GM19023 (cell line): ENCODE measurements around the gene CYB561D1.
"Not testable (repeated sequence)": the region's sequence is repeated elsewhere in the genome, so short reads cannot be mapped to it uniquely, and the experiment has no call there.

Experiments used
- ATAC-seq: cut with Tn5 transposase; IDR thresholded peaks from one replicate; pipeline ENCODE4 v1.9.1; 2021; ENCODE audit warnings: mild to moderate bottlenecking, moderate library complexity; ENCODE audit not compliant: unreplicated experiment

The CYB561D1 gene, protein sequence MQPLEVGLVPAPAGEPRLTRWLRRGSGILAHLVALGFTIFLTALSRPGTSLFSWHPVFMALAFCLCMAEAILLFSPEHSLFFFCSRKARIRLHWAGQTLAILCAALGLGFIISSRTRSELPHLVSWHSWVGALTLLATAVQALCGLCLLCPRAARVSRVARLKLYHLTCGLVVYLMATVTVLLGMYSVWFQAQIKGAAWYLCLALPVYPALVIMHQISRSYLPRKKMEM

DNA sequence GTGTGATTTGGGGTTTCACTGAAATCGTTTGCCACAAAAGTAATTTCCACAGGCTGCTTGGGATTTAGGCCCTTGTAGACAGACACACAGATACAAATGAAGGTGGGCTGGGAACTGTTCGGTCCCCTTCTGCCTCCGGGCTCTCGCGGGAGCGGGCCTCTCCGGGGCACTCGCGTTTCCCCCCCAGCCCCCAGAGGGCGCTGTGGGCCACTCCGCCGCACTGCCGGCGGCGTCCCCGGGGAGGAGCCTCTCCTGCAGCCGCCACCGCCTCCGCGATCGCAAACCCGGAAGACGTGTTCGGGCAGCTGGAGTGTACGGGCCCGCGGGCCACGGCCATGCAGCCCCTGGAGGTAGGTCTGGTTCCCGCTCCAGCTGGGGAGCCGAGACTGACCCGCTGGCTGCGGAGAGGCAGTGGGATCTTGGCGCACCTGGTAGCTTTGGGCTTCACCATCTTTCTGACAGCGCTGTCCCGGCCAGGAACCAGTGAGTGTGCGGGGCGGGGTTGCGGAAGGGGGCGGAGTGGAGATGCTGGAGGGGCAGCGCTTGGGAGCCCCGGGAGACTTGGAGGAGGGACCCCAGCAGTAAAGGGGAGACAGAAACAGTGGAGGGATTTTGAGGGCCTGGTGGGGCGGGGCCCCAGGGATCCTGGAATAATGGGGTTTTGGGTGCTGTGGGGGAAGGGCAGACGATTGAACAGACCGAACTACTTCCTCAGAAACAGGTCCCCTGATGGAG, at the start of gene CYB561D1:
TSS of gene CYB561D1 (plus strand) at position 290 of the 735 bp plus-strand sequence. CDS start at position 336, 46 bp downstream.
- ATAC-seq = peak; percentile 89

DNA sequence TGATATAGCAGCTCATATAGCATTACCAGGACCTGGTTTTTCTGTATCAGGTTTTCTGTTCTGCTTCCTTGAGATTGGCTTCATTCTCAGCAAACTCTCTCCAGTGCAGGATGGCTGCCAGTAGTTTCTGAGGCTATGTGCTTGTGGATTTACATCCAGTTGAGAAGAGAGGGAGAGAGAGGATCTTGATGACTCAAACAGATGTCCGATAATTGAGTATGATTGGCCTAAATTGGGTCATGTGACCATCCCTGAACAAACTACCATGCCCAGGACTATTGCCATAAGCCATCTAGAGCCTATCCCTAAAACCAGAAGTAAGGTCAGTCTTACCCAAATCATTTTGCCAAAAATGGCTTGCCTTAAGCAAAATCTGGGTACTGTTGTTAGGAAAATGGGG, 49.5 kb upstream of the CYB561D1 start:
- ATAC-seq = no peak

DNA sequence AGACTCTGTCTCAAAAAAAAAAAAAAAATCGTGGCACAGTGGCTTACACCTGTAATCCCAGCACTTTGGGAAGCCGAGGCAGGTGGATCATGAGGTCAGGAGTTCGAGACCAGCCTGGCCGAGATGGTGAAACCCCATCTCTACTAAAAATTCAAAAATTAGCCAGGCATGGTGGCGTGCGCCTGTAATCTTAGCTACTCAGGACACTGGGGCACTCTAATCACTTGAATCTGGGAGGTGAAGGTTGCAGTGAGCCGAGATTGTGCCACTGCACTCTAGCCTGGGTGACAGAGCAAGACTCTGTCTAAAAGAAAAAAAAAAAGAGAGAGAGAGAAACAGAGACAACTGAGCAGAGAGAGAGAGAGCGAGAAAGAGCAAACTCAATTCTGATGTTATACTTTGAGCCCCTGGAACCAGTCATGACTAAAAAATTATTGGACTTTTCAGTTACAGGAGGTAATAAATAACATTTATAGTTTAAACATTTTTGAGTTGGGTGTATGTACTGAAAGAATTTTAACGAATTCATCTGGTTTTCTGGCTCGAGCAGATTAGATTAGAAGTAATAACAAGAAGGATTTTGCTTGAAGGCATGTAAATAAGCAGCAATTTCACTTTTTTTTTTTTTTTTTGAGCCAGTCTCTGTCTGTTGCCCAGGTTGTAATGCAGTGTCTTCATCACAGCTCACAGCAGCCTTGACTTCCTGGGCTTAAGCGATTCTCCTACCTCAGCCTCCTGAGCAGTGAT, 47.8 kb upstream of the CYB561D1 start:
- ATAC-seq = not testable (repeated sequence)

DNA sequence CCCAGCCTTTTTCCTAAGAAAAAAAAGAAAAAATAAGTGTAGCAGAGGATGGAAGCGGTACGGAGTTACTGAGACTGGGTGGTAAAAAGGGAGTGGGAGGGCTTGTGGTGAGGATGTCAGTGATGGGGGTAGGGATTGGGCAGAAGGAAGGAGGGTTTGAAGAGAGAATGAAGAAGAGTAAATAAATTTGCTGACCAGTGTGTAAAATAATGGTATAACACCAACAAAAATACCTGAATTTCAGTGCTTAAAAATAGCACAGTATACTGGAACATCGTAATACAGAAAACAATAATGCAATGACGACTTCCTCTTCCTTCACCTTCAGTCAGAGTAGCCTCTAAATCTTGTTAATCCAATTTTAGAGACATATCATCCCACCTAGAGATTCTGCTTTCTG, 46.4 kb upstream of the CYB561D1 start:
- ATAC-seq = no peak

DNA sequence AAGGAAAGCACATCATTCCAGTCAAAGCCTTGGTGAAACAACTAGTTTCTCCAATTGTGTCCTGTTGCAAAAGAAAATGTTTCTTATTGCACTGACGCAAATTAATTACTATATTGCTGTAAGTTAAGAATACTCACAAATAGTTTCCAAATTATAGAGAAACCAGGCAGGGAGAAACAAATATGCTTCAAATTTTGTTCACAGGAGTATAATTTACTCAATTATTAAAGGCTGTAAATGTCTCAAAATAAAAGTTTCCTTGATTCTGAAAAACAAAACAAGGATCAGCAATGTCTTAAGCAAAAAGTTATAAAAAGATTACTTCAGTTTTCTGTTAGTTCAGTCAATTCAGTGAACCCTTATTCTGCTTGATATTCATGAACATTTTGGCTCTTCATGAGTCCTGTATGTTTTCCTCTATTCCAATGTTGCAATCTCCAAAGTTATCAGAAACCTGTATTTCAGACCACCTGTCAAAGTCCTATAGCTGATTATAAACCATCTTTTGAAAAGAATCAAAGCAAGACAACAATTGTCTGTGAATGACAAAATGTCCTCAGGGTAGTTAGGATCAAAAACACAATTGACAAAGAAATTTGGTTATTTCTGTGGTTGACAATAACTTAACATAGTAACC, 39.3 kb upstream of the CYB561D1 start:
- ATAC-seq = no peak

DNA sequence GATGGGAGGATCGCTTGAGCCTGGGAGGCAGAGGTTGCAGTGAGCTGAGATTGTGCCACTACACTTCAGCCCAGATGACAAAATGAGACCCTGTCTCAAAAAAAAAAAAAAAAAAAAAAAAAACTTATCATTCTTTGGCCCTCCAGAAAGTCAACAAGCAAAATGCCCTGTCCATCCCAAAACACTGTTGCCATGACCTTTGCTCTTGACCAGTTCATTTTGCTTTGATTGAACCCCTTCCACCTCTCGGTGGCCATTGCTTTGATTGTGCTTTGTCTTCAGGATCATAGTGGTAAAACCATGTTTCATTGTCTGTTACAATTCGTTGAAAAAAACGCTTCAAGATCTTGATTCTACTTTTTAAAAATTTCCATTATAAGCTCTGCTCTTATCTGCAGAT, 36.1 kb upstream of the CYB561D1 start:
- ATAC-seq = no peak

DNA sequence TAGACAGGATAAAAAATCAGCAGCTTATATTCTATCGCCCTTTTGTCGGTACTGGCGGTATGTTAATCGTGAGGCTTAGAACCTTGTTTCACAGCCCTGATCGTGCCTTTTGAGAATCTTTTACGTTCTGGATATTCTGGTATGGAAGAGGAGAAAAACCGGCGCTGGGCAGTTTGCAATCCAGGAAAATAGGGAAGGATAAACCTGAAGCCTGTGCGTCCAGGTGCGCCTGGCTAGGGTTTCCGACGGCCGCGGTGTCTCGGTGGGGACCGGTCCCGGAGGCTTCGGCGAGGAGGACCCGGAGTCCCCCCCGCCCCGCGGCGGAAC, 27.8 kb upstream of the CYB561D1 start:
- no peak for ATAC-seq

DNA sequence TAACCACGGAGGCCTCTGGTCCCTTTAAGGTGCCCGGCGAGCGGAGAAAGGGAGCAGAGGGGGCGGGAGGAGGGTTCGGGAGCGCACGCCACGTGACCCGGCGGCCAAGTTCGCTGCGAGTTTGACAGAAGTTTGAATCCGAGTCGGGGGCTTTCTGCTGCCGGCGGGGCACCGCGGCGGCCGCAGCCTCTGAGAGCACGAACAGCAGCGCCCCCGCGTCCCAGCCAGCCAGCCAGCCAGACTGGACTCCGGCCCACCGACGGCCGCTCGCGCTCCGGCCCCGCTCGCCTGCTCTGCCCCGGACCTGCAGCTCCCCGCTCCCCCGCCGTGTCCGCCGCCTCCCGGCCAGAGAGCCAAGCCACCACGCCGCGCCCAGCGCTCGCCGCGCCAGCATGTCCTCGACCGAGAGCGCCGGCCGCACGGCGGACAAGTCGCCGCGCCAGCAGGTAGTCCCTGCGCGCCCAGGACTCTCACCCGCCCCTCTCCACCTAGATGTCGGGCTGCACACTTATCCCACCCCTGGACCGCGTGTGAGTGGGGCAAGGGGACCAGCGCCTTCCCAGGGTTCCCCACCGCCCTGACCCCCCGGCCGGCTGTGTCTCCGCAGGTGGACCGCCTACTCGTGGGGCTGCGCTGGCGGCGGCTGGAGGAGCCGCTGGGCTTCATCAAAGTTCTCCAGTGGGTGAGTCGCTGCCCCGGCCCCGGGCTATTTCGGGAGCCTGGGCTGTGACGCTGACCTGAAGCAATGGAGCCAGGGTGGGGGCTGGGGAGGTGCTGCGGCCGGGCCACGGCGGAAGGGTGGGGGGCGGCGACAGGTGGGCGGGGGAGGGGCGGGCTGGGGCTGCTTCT, 27.2 kb upstream of the CYB561D1 start, which contains the start of gene SYPL2:
TSS of gene SYPL2 (plus strand) at position 95 of the 849 bp plus-strand sequence. CDS start at position 393, 298 bp downstream.
- no peak for ATAC-seq

DNA sequence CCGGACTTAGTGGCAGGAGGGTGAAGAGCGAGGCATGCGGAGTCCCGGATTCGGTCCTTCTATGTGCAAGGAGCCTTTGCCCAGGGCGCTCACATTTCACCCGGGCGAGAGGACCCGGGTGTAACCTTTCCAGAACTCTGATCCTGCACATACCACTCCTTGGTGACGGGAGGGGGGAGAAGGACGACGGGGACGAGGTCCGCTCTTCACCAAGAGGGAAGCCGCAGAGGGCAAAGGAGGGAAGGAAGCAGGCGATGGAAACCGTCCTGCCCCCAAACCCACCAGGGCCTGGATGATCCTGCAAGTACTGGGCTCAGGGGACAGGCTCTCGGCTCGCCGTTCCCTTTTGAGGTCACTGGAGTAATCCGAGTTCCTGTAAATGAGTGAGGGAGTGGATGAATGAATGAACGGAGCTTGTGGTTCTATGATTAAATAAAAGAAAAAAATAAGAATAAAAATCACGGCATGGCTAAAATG, 26.6 kb upstream of the CYB561D1 start:
- ATAC-seq = no peak

DNA sequence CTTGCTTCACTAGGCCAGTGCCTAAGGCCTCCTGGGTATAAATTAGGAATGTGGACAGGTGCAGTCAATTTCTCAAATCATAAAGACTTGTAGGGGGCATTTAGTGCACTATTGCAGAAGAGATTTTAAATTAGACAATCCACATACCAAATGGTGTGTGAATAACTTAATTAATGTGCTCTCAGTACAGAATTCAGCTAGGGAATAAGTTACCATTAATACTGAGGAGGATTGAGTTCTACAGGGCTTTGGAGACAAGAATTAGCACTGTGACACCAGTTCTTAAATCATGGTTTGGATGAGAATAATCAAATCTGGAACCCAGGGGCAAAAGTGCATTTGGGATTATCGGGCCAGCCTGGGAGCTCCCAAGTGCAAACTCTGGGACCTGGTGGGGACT, 25.8 kb upstream of the CYB561D1 start:
- no peak for ATAC-seq

DNA sequence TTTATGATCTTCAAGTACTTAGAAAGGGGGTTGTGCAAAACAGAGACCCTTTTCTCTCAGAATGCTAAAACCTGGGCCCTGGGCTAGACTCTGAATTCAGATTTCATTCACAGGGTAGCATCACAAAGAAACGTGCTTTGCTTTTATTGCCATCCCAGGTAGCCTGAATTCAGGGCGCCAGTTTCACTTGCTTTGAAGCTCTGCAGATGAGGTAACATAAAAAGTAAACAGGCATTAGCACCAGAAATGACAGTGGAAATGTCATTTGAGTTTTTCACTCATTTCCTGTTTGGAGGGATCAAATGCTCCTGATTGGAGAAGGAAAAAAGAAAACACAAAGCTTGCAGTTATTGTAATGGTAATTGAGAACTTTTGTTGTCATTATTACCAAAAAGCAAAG, 25.0 kb upstream of the CYB561D1 start:
- no peak for ATAC-seq

DNA sequence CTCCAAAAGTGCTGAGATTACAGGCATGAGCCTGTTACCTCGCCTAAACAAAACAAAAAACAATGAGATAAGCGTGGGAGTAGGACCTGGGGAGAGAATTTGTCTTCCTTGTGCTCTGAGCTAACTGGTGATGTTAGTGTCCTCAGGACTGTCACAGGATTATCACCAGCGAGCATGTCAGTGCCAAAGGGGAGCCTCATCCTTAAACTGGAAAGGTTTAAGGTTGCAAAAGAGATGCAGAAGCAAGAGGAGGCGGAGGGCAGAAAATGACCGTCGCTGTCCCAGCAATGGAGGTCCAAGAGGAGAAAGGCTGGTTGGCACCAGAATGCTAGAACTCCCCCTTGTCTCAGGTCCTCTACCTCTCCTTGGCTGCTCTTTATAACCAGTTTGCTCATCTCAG, 23.6 kb upstream of the CYB561D1 start:
- ATAC-seq = no peak

DNA sequence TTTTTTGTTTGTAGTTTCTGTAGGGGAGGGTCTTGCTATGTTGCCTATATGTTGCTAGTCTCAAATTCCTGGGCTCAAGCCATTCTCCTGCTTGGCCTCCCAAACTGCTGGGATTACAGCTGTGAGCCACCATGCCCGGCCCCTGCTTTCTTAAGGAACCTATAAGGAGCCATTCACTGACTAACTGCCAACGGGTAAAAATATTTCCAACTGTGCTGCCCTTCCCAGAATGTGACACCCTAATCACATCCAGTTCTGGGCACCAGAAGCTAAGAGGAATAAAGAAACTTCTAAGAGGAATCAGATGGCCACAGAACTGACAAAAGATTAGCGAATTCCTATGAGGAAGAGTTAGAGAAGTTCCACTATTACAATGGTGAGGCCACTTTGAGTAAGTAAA, 21.1 kb upstream of the CYB561D1 start:
- ATAC-seq = no peak

DNA sequence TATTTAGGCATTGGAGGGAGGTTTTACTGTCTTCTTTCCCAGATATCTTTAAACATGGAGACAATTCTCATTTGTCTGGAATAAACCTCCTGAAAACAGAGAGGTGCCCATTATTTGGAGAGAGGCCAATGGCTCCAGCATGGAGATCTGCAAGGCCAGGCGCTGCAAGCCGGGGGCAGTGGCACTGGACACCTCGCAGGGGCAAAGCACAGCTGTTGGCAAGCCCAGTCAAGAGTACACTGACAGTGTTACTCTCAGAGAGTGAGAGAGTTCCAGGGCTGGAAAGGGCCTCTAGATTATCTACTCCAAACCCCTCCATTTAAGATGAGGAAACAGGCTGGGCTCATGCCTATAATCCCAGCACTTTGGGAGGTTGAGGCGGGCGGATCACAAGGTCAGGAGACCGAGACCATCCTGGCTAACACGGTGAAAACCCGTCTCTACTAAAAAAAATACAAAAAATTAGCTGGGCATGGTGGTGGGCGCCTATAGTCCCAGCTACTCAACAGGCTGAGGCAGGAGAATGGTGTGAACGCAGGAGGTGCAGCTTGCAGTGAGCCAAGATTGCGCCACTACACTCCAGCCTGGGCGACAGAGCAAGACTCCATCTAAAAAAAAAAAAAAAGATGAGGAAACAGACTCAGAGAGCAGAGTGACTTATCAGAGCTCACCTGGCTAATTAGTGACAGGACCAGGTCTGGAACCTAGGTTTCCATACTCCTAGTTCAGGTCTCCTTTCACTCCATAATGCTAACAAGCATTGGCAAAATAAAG, 20.4 kb upstream of the CYB561D1 start:
- ATAC-seq = not testable (repeated sequence)

DNA sequence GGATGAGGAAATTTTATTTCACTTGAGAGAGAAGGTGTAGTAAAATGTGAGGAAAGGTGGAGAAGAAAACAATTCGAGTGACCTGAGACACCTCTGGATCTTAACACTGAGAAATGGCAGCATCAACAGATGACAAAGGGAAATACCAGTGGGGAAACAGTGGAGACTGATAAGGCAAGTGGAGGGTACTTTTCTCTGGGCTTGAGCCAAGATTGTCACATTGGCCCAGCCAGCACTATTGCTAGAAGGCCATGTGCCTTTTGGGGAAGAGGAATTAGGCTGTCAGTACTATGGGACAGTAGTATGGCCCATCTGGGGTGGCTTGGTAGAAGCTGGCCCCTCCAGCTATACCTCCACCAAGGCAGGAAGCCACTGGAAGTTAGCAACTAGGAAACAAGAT, 19.2 kb upstream of the CYB561D1 start:
- no peak for ATAC-seq

DNA sequence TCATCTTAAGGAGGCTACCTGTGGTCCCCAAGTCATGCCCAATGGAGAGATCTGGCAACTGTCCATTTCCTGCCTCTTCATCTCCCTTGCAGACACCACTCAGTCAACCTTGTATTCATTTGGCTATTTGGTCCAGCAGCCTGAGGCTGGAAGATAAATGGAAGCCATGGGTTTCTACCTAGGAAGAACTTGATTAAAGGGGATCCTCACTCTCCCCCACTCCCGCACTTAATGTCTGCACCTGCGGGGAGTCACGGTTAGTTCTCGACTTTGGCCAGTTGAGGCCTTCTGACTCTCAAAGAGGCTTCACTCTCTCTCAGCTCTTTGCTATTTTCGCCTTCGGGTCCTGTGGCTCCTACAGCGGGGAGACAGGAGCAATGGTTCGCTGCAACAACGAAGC, 18.6 kb upstream of the CYB561D1 start:
- no peak for ATAC-seq

DNA sequence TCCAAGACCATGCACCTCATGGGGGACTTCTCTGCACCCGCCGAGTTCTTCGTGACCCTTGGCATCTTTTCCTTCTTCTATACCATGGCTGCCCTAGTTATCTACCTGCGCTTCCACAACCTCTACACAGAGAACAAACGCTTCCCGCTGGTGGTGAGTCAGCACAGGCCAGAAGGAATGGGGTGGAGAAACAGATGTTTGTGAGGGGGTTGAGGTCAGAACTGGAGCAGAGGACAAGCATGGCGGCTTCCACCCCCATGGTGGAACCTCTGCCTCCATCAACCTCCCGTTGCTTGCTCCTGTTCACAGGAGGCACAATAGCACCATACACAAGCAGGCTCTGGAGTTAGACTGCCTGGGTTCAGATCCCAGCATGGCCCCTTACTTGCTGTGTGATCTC, 17.1 kb upstream of the CYB561D1 start:
- ATAC-seq = no peak

DNA sequence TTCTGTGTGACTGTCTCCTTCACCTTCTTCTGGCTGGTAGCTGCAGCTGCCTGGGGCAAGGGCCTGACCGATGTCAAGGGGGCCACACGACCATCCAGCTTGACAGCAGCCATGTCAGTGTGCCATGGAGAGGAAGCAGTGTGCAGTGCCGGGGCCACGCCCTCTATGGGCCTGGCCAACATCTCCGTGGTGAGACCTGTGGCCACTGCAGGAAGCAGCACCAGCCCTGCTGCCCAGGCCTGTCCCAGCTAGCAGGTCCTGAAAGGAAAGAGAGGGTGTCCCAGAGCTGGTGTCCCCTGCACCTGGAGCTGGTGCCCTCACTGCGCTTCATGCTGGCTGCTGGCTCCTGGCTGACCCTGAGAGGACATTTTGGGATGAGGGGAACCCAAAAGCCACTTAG, 16.1 kb upstream of the CYB561D1 start:
- no peak for ATAC-seq

DNA sequence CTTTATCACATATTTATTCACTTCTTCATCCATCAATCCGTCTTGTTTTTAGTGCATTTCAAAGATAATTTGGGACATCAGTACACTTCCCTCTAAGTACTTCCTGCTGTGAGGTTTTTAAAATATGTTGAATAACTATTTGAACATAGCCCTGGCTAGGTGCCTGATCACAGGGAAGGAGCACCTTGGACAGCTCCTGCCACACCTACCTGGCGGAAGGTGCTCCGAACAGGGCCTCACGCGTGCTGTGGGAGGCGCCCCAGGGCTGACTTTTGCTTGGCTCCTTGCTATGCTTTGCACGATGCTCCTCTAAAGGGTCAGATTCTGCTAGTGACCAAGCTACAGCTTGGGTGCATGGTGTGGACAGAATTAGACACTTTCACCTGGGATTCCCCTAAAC, 15.1 kb upstream of the CYB561D1 start:
- no peak for ATAC-seq

DNA sequence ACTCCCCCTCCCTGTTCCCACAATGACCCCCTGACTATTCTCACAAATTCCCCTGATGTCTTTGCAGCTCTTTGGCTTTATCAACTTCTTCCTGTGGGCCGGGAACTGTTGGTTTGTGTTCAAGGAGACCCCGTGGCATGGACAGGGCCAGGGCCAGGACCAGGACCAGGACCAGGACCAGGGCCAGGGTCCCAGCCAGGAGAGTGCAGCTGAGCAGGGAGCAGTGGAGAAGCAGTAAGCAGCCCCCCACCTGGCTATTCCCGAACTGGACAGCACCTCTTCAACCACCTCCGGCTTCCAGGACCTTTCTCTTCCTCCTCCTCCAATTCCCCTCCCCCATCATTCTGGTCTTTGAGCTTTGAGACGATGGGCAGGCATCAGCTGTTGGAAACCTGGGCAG, 14.6 kb upstream of the CYB561D1 start:
- ATAC-seq = no peak
